Measurements from ENCODE around the gene GABRB2.

DNA sequence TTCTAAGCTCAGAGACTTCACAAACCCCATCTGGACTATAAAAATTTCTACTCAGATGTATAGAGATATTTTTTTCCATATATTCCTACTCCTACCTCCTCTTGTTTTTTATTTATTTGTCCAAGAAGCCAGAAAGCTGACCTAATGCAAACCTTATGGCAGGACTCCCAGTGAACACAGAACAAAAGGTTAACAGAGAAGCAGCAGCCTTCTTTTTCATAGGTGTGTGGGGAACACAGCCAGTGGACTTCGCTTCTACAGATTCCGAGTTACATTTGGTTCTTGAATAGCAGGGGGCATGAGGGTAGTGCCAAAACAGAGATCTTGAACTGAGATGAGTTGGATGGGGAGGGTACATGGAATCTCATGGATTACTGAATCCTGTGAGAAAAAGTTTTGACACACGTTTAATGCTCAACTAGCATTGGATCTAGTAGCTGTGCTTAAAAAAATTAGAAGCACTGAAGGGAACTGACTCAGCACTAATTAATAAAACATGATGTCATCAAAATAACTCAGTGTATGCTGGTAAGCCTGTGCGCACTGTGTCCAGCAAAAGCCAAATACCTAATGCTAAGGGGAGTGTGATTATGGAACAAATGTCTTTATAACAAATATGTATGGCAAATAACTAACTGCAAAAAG, 240.1 kb downstream of the GABRB2 start:
- no peak for TF ChIP-seq EZH2 (IDR thresholded peaks at IDR 0.05; ENCODE audit: insufficient read depth, poor library complexity, severe bottlenecking)
- no peak for TF ChIP-seq EZH2phosphoT487 (IDR thresholded peaks at IDR 0.05; ENCODE audit: insufficient read depth, low read depth)
